Colonic mucosa (tissue), 4 donors: ENCODE results near the gene RYR2. TPM values are rescaled to one million over a fixed set of nuclear protein-coding genes. Genes with fewer than 3 reads are reported as not detected.

Experiments used
- DNase-seq: peaks from one replicate; pipeline ENCODE4 v3.0.0-alpha.2; 2020
- H3K27ac ChIP-seq: fragments of 200-600 bp; one replicate; pipeline ENCODE4 v1.8.0; 2021
- H3K27me3 ChIP-seq: fragments of 200-600 bp; one replicate; pipeline ENCODE4 v1.8.0; 2021
- H3K36me3 ChIP-seq: fragments of 200-600 bp; one replicate; pipeline ENCODE4 v1.8.0; 2021
- H3K4me1 ChIP-seq: fragments of 200-600 bp; one replicate; pipeline ENCODE4 v1.8.0; 2021; ENCODE audit warnings: mild to moderate bottlenecking
- H3K4me3 ChIP-seq: fragments of 200-600 bp; one replicate; pipeline ENCODE4 v1.8.0; 2021
- H3K9ac ChIP-seq, 2 donors: one replicate each; pipeline ENCODE4 v1.7.0; 2013; ENCODE audit warnings: control low read depth in 2 of 2, low read depth in 2 of 2, low read length in 2 of 2
- H3K9me3 ChIP-seq: fragments of 200-600 bp; one replicate; pipeline ENCODE4 v1.8.0; 2021
- CTCF ChIP-seq: fragments of 200-600 bp; IDR thresholded peaks from one replicate; pipeline ENCODE4 v1.8.0; 2022; ENCODE audit warnings: antibody characterized with exemption, mild to moderate bottlenecking
- intact Hi-C: fragments of 100-400 bp; cut with DNase I; formaldehyde crosslinking; loops from one replicate; pipeline ENCODE4 v1.14.1; 2022
- total RNA-seq, 2 donors: library from RNA; stranded (reverse); fragmentation: NEBNext Ultra II Directional in 1 of 2; extraction: Animal tissue kit (Norgen Biotek cat#: 25700) in 1 of 2; gene quantifications; one replicate each; pipeline ENCODE4 v1.2.1, GENCODE V29; 2021
- donor health status: healthy.
- donor health status: DM: no; HTN: no; CAD: no.
- donor health status: DM: no; HTN: no; CAD: no.

The RYR2 gene
- total RNA-seq, 2 donors from 2014 or later: 0.15 to 0.56 TPM

GRCh38 chr1:237713916-237714315, 671.9 kb downstream of the RYR2 start:
- Histone ChIP-seq H3K27me3 (no peaks in the 10 kb centered on the region), H3K4me1 (no peaks in the 10 kb centered on the region), H3K36me3 (no peaks in the 10 kb centered on the region), H3K9me3 (no peaks in the 10 kb centered on the region), H3K27ac (no peak overlapping the region), H3K9ac (no peak overlapping the region), H3K4me3 (no peak overlapping the region)
- TF ChIP-seq CTCF: no peak
- intact Hi-C loops: no loop called here
- no peak for DNase-seq

- intact Hi-C loops: no loop called here
- no peaks in the 10 kb centered on the region for H3K27me3 ChIP-seq
- H3K27ac ChIP-seq: no peak overlapping the region
- no peaks in the 10 kb centered on the region for H3K9me3 ChIP-seq
- H3K9ac ChIP-seq: no peak overlapping the region
- no peak for TF ChIP-seq CTCF
- H3K4me1 ChIP-seq: no peaks in the 10 kb centered on the region
- H3K36me3 ChIP-seq: no peaks in the 10 kb centered on the region
- no peak for DNase-seq
- H3K4me3 ChIP-seq: no peak overlapping the region
Measured at GRCh38 chr1:237717106-237717505, 675.1 kb downstream of the RYR2 start.

DNA sequence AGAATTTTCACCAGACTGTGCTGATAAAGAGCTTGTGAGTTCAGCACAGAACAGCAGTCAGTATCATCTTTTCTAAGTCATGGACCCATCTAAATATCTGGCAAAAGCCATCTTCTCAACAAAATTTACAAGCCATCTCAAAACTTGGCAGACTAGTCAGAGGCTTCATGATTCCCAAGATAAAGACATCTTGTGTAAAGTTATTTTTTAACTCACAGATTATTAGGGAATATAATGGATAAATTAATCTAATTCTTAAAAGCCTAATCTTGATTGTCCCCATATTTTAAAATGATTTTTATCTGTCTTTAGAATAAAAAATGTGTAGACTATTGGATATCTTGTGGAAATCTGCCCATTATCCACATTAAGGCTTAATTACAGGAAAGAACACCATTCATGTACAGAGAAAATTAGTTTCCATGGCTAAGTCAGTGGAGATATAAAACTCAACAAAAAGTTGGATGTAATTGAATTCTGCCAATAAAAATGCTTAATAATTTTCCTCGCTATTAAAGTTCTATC, 688.9 kb downstream of the RYR2 start:
- Histone ChIP-seq H3K9me3 (no peaks in the 10 kb centered on the region), H3K4me1 (no peaks in the 10 kb centered on the region), H3K9ac (no peak overlapping the region), H3K36me3 (no peaks in the 10 kb centered on the region), H3K27ac (no peak overlapping the region), H3K27me3 (no peaks in the 10 kb centered on the region), H3K4me3 (no peak overlapping the region)
- no peak for DNase-seq
- intact Hi-C loops: no loop called here
- TF ChIP-seq CTCF: no peak

DNA sequence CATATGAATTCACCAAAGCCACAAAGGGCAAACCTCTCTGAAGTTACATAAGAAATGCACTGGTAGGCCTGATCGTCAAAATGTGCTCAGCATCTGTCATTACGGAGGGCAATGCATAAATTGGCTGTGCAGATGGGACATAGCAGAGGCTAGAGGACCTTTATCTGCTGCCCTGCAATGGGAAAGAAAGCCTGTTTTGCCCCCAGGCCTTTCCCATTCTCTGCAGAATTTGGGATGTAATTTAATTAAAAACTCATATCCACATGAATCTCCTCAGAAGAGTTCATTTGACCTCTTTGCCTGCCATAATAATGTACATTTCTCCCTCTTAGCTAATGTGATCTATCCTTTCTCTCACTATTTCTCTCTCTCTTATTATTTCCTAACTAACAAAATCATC, 690.7 kb downstream of the RYR2 start:
- H3K27ac ChIP-seq: no peak overlapping the region
- TF ChIP-seq CTCF: no peak
- H3K36me3 ChIP-seq: no peaks in the 10 kb centered on the region
- H3K4me1 ChIP-seq: no peaks in the 10 kb centered on the region
- no peak overlapping the region for H3K9ac ChIP-seq
- intact Hi-C loops: no loop called here
- H3K4me3 ChIP-seq: no peak overlapping the region
- H3K27me3 ChIP-seq: no peaks in the 10 kb centered on the region
- no peaks in the 10 kb centered on the region for H3K9me3 ChIP-seq
- no peak for DNase-seq

- Histone ChIP-seq H3K27me3 (no peaks in the 10 kb centered on the region), H3K4me3 (no peak overlapping the region), H3K36me3 (no peaks in the 10 kb centered on the region), H3K27ac (no peak overlapping the region), H3K4me1 (no peaks in the 10 kb centered on the region), H3K9me3 (no peaks in the 10 kb centered on the region), H3K9ac (no peak overlapping the region)
- no peak for DNase-seq
- no peak for TF ChIP-seq CTCF
- intact Hi-C loops: no loop called here
Measured at GRCh38 chr1:237736372-237737029, 694.5 kb downstream of the RYR2 start.
